ENCODE results near the gene SORL1-AS1.

Gene SORL1-AS1

DNA sequence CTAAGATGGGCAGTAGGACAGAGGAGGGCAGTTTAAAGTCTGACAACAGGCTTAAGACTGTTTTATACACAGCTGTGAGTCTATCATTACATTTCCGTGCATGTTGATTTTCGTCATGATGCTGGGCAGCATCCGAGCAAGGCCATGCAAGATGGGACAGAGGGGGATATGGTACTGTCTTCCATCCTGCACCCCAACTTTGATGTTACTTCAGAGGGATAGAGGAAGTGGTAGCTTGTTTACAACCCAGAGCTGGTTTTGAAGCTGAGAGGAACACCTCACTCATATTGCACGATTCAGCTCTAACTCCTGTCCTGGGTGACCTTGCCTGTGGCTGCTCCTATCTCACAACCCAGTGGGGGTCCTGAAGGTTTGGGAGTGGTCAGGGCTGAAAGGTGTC, 3.6 kb downstream of the SORL1-AS1 start:
- no peak for FAIRE-seq
- dilution Hi-C loops (cut with MboI; ENCODE audit: extremely low pct_ligation_motif_present, low sequenced_read_pairs) (no loop called here), intact Hi-C loops (cut with micrococcal nuclease) (no loop called here)
- Histone ChIP-seq H3K9me3 (replicated peaks; ENCODE audit: control insufficient read depth, insufficient read depth, low read length) (no peaks in the 10 kb centered on the region), H4K20me1 (replicated peaks; ENCODE audit: control insufficient read depth, extremely low read depth, insufficient read depth, low read length) (no peaks in the 10 kb centered on the region), H2AFZ (ENCODE audit: low read depth, low read length) (no peak overlapping the region), H3K27me3 (ENCODE audit: control insufficient read depth in 2 of 2, insufficient read depth in 2 of 2, low read length in 2 of 2) (peaks cover 34 to 39% of the 10 kb centered on the region in 2 experiments), H3K27ac (ENCODE audit: insufficient read depth, low read depth, low read length) (no peak overlapping the region), H3K79me2 (ENCODE audit: control insufficient read depth, insufficient read depth, low read length) (no peaks in the 10 kb centered on the region), H3K4me2 (ENCODE audit: insufficient read depth, low read length) (no peak overlapping the region), H3K4me3 (replicated peaks in 1 of 3; ENCODE audit: insufficient read depth in 1 of 3, low read depth in 1 of 3, low read length in 3 of 3) (no peak overlapping the region), H3K9ac (replicated peaks; ENCODE audit: extremely low read depth, insufficient read depth, low read length) (no peak overlapping the region), H3K4me1 (ENCODE audit: control insufficient read depth, extremely low read depth, insufficient read depth, low read length) (no peaks in the 10 kb centered on the region), H3K9me1 (replicated peaks; ENCODE audit: control insufficient read depth, extremely low read depth, insufficient read depth, low read length) (no peaks in the 10 kb centered on the region), H3K36me3 (ENCODE audit: control insufficient read depth in 2 of 2, extremely low read depth in 1 of 2, insufficient read depth in 2 of 2, low read length in 2 of 2) (no peaks in the 10 kb centered on the region)
- DNase-seq (ENCODE audit: low read depth, low spot score), result no peak
- CTCF ChIA-PET, result interaction anchor here (1.2 kb wide), 1 partner anchor 142 kb away, joined by 3 read pairs; no protein-coding TSS in a partner anchor
- POLR2A ChIA-PET, result no interaction called here
- TF ChIP-seq MYC (IDR thresholded peaks at IDR 0.05; ENCODE audit: low read depth, low read length) (no peak), GATA2 (IDR thresholded peaks at IDR 0.05; ENCODE audit: insufficient read depth, insufficient read length, low read depth, low read length) (no peak), POLR2A (IDR thresholded peaks at IDR 0.05; ENCODE audit: low read depth, low read length) (no peak), FOS (IDR thresholded peaks at IDR 0.05; ENCODE audit: borderline replicate concordance, insufficient read depth, low read length) (no peak), POLR2AphosphoS5 (IDR thresholded peaks at IDR 0.05; ENCODE audit: insufficient read depth, low read depth, low read length) (no peak), EZH2 (IDR thresholded peaks at IDR 0.05; ENCODE audit: borderline replicate concordance, low read depth, low read length, severe bottlenecking) (no peak), JUN (IDR thresholded peaks at IDR 0.05; ENCODE audit: borderline replicate concordance, insufficient read depth, insufficient read length, low read depth) (no peak)
- TF ChIP-seq, protein P1, sequence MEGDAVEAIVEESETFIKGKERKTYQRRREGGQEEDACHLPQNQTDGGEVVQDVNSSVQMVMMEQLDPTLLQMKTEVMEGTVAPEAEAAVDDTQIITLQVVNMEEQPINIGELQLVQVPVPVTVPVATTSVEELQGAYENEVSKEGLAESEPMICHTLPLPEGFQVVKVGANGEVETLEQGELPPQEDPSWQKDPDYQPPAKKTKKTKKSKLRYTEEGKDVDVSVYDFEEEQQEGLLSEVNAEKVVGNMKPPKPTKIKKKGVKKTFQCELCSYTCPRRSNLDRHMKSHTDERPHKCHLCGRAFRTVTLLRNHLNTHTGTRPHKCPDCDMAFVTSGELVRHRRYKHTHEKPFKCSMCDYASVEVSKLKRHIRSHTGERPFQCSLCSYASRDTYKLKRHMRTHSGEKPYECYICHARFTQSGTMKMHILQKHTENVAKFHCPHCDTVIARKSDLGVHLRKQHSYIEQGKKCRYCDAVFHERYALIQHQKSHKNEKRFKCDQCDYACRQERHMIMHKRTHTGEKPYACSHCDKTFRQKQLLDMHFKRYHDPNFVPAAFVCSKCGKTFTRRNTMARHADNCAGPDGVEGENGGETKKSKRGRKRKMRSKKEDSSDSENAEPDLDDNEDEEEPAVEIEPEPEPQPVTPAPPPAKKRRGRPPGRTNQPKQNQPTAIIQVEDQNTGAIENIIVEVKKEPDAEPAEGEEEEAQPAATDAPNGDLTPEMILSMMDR (IDR thresholded peaks at IDR 0.05; ENCODE audit: extremely low read depth in 1 of 2, insufficient read depth in 1 of 2, low read depth in 1 of 2, low read length in 2 of 2), result no peak
- TF ChIP-seq, protein P2, sequence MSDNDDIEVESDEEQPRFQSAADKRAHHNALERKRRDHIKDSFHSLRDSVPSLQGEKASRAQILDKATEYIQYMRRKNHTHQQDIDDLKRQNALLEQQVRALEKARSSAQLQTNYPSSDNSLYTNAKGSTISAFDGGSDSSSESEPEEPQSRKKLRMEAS (IDR thresholded peaks at IDR 0.05; ENCODE audit: insufficient read depth, insufficient read length), result no peak
- no TSS peak for BruUV-seq (replicated peaks)
